ENCODE measurements around the gene ELMO1. TPM values are rescaled to one million over a fixed set of nuclear protein-coding genes. Genes with fewer than 3 reads are reported as not detected.

ELMO1 gene
- total RNA-seq, 1 donor from 2014 or later: 53.8 TPM

DNA sequence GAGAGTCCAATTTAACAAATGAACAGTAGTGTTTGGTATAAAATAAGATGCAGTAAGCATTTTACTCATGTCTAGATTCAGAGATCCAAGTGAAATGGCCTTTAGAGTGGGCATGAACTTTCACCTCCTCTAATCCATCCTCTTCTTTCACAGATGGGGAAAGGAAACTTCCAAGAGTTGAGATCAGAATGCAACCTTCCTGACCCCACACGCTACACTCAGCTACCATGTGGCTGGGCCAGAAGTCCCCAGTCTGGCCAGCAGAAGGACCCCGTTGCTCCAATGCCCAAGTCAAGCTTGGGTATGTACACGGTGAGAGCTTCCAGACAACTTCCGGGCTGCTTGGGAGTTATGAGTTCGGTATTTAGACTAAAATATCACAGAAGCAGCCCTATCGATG, 228.0 kb downstream of the ELMO1 start:
- peak; percentile 70 for ATAC-seq
- DNase-seq: no peak
- TF ChIP-seq, protein P1, sequence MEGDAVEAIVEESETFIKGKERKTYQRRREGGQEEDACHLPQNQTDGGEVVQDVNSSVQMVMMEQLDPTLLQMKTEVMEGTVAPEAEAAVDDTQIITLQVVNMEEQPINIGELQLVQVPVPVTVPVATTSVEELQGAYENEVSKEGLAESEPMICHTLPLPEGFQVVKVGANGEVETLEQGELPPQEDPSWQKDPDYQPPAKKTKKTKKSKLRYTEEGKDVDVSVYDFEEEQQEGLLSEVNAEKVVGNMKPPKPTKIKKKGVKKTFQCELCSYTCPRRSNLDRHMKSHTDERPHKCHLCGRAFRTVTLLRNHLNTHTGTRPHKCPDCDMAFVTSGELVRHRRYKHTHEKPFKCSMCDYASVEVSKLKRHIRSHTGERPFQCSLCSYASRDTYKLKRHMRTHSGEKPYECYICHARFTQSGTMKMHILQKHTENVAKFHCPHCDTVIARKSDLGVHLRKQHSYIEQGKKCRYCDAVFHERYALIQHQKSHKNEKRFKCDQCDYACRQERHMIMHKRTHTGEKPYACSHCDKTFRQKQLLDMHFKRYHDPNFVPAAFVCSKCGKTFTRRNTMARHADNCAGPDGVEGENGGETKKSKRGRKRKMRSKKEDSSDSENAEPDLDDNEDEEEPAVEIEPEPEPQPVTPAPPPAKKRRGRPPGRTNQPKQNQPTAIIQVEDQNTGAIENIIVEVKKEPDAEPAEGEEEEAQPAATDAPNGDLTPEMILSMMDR (IDR thresholded peaks at IDR 0.05): no peak
- H3K4me1 ChIP-seq: peaks cover 16% of the 10 kb centered on the region
- no peak overlapping the region for H3K27ac ChIP-seq
- intact Hi-C loops (cut with DNase I): no loop called here
- peaks cover 34% of the 10 kb centered on the region for H3K36me3 ChIP-seq
- H3K9me3 ChIP-seq: no peaks in the 10 kb centered on the region
- H3K4me3 ChIP-seq: no peak overlapping the region
- H3K27me3 ChIP-seq: no peaks in the 10 kb centered on the region

DNA sequence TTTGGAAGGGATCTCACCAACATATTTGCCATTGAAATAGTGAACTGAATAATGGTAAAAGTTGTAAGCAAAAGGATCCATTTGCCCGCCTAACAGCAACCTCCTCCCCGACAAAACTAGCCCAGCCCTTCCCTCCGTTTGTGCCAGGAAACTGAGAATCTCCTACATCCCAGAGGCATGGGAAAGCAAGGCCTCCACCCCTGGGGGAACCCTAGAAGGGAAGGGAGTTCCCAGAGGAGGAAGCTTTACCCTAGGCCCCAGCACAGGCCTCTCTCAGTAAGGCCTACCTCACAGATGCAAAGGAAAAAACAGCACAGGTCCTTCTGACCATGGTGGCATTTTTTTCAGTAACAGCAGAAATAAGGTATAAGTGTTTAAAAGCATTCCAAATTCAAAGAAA, 229.7 kb downstream of the ELMO1 start:
- TF ChIP-seq, protein P1 (IDR thresholded peaks at IDR 0.05): no peak

DNA sequence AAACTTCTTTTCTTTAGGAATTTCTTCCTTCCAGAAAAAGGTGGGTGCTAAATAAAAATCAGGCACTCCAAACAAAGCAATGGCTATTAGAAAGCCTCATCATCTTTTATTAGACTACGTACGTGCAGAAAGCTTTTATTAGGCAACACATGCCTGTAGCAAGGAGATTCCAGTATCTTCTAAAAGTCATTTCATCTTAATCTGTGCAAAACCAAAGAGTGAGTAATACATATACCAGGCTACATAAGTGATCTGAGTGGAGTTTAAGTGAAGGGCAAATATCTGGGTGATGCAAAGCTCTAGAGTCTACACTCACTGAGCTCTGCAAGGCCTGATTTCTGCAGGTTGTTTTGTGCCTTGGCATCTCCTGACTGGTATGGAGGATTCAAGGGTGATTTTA, 231.7 kb downstream of the ELMO1 start:
- Histone ChIP-seq H3K36me3 (peaks cover 14% of the 10 kb centered on the region), H3K4me3 (no peak overlapping the region), H3K27me3 (no peaks in the 10 kb centered on the region), H3K9me3 (no peaks in the 10 kb centered on the region), H3K27ac (no peak overlapping the region), H3K4me1 (peaks cover 17% of the 10 kb centered on the region)
- ATAC-seq (no peak), DNase-seq (no peak)
- intact Hi-C loops (cut with DNase I): no loop called here
- TF ChIP-seq, protein P1 (IDR thresholded peaks at IDR 0.05): no peak

More for the DNA sequence above, 229.7 kb downstream of the ELMO1 start:
- DNase-seq (no peak), ATAC-seq (peak; percentile 41)
- peaks cover 24% of the 10 kb centered on the region for H3K36me3 ChIP-seq
- no peaks in the 10 kb centered on the region for H3K9me3 ChIP-seq
- H3K4me3 ChIP-seq: no peak overlapping the region
- peaks cover 16% of the 10 kb centered on the region for H3K4me1 ChIP-seq
- H3K27me3 ChIP-seq: no peaks in the 10 kb centered on the region
- no peak overlapping the region for H3K27ac ChIP-seq
- intact Hi-C loops (cut with DNase I): no loop called here

DNA sequence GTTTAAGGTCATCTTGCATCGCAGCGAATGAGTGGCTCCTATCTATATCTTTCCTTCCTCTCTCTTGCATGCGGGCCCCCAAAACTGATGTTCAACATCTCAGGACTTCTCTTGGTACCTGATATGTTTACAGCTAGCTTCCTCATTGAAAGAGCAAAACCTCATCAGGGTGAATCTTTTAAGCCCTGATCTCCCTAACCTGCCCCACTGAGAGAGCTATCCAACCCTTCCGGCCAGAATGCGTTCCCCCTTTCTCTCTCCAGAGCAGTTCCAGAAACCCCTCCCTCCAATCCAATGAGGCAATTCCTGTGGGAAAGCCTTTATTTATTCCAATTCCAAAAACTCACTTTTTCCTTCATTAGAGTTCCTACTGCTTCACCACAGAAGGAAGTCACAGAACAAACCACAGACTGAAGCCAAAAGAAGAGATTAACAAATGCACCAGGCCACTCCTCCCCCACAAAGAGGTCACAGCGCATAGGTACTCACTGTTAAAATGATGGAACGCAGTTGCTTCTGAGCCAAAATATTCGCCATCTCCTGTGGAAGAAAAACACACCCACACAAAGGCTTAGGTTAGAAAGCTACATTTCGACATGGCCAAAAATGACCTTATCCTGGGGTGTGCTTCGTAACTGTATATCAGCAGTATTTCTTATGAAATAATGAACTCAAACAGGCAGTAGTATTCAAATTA, 232.4 kb downstream of the ELMO1 start:
- intact Hi-C loops (cut with DNase I): no loop called here
- TF ChIP-seq, protein P1 (IDR thresholded peaks at IDR 0.05): no peak
- DNase-seq (no peak), ATAC-seq (no peak)
- no peak overlapping the region for H3K4me3 ChIP-seq
- peaks cover 8% of the 10 kb centered on the region for H3K36me3 ChIP-seq
- H3K4me1 ChIP-seq: peaks cover 20% of the 10 kb centered on the region
- no peaks in the 10 kb centered on the region for H3K27me3 ChIP-seq
- no peak overlapping the region for H3K27ac ChIP-seq
- H3K9me3 ChIP-seq: no peaks in the 10 kb centered on the region

DNA sequence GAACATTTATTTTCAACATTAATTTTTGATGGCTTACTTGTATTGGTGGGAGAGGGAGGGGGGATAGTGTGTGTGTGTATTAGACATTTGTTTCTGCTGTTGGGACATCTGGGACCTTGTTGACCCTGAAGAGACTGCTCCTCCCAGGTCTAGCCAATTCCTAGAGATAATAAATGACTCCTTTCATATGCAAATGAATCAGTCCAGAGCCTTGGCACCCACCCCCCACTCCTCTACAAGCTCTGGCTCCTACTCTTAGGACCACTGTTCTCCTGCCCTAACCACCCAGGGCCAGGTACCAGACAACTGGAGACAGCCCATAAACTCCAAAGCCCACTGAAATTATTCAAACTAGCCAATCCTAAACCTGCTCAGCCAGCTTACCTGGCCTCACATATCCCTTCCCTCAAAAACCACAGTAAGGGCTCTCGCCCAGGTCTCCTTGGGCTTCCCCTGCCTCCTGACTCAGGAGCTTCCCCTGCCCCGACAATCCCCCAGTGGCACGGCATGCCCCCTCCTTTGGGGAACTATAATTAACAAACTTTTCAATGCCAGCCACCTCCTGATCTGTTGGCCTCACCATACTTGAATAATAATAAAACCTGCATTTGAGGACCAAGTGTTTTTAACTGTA, 233.3 kb downstream of the ELMO1 start:
- no peaks in the 10 kb centered on the region for H3K27me3 ChIP-seq
- H3K36me3 ChIP-seq: peaks cover 1% of the 10 kb centered on the region
- TF ChIP-seq, protein P1 (IDR thresholded peaks at IDR 0.05): no peak
- no peaks in the 10 kb centered on the region for H3K9me3 ChIP-seq
- no peak overlapping the region for H3K4me3 ChIP-seq
- ATAC-seq (no peak), DNase-seq (no peak)
- peaks cover 20% of the 10 kb centered on the region for H3K4me1 ChIP-seq
- no peak overlapping the region for H3K27ac ChIP-seq
- intact Hi-C loops (cut with DNase I): no loop called here
